Trophoblast cell (in vitro differentiated cells and primary cell): ENCODE data around the gene CYTH4.

Experiments
- DNase-seq, 2 donors: peaks; one replicate each; pipeline ENCODE4 v3.0.0-alpha.2; 2016
- H2AFZ ChIP-seq: 2 replicates; pipeline ENCODE4 v1.6.1; 2013; ENCODE audit warnings: low read length, moderate library complexity, mild to moderate bottlenecking; ENCODE audit not compliant: insufficient read depth, poor library complexity
- H2AK5ac ChIP-seq: 2 replicates; pipeline ENCODE4 v1.6.1; 2013; ENCODE audit warnings: mild to moderate bottlenecking, low read length
- H2BK120ac ChIP-seq: 2 replicates; pipeline ENCODE4 v1.6.1; 2013; ENCODE audit warnings: low read length, mild to moderate bottlenecking, moderate library complexity; ENCODE audit not compliant: insufficient read depth, poor library complexity
- H2BK12ac ChIP-seq: 2 replicates; pipeline ENCODE4 v1.6.1; 2013; ENCODE audit warnings: mild to moderate bottlenecking, low read length, moderate library complexity
- H2BK5ac ChIP-seq: 2 replicates; pipeline ENCODE4 v1.6.1; 2013; ENCODE audit warnings: low read length, low read depth, moderate library complexity, mild to moderate bottlenecking; ENCODE audit not compliant: poor library complexity
- H3K14ac ChIP-seq: 2 replicates; pipeline ENCODE4 v1.6.1; 2013; ENCODE audit warnings: mild to moderate bottlenecking, low read length
- H3K18ac ChIP-seq: 2 replicates; pipeline ENCODE4 v1.6.1; 2013; ENCODE audit warnings: mild to moderate bottlenecking, low read length
- H3K23ac ChIP-seq: 2 replicates; pipeline ENCODE4 v1.6.1; 2013; ENCODE audit warnings: low read length
- H3K27ac ChIP-seq: 2 replicates; pipeline ENCODE4 v1.5.1; 2013; ENCODE audit warnings: low read depth, mild to moderate bottlenecking, inconsistent platforms, low read length, moderate library complexity
- H3K27me3 ChIP-seq: 2 replicates; pipeline ENCODE4 v1.6.1; 2013; ENCODE audit warnings: inconsistent platforms, mild to moderate bottlenecking, low read length, moderate library complexity; ENCODE audit not compliant: insufficient read depth
- H3K36me3 ChIP-seq, 2 experiments: 1 replicate in 1 of 2; 2 replicates in 1 of 2; pipeline ENCODE4 v1.6.1; 2013; ENCODE audit warnings: low read length in 2 of 2, mild to moderate bottlenecking in 2 of 2, moderate library complexity in 1 of 2; ENCODE audit not compliant: insufficient read depth in 2 of 2, control insufficient read depth in 1 of 2
- H3K4ac ChIP-seq: 2 replicates; pipeline ENCODE4 v1.6.1; 2013; ENCODE audit warnings: low read depth, mild to moderate bottlenecking, low read length, moderate library complexity
- H3K4me1 ChIP-seq, 2 experiments: 1 replicate in 1 of 2; 2 replicates in 1 of 2; pipeline ENCODE4 v1.6.1; 2013; ENCODE audit warnings: low read length in 2 of 2, mild to moderate bottlenecking in 2 of 2, moderate library complexity in 1 of 2; ENCODE audit not compliant: insufficient read depth in 2 of 2, control insufficient read depth in 1 of 2
- H3K4me2 ChIP-seq: 2 replicates; pipeline ENCODE4 v1.6.1; 2013; ENCODE audit warnings: inconsistent platforms, mild to moderate bottlenecking, low read length, moderate library complexity
- H3K4me3 ChIP-seq: 2 replicates; pipeline ENCODE4 v1.5.1; 2013; ENCODE audit warnings: mild to moderate bottlenecking, low read depth, low read length, inconsistent platforms
- H3K79me1 ChIP-seq: one replicate; pipeline ENCODE4 v1.6.1; 2013; ENCODE audit warnings: low read length
- H3K79me2 ChIP-seq: 2 replicates; pipeline ENCODE4 v1.6.1; 2013; ENCODE audit warnings: low read length, mild to moderate bottlenecking; ENCODE audit not compliant: control insufficient read depth, insufficient read depth, poor library complexity
- H3K9ac ChIP-seq: 2 replicates; pipeline ENCODE4 v1.6.1; 2013; ENCODE audit warnings: mild to moderate bottlenecking, low read length
- H3K9me3 ChIP-seq: 2 replicates; pipeline ENCODE4 v1.6.1; 2013; ENCODE audit warnings: low read depth, mild to moderate bottlenecking, control low read depth, inconsistent platforms, low read length; ENCODE audit not compliant: insufficient read depth
- H4K12ac ChIP-seq: 2 replicates; pipeline ENCODE4 v1.6.1; 2013; ENCODE audit warnings: low read depth, mild to moderate bottlenecking, low read length, moderate library complexity
- H4K8ac ChIP-seq: 2 replicates; pipeline ENCODE4 v1.6.1; 2013; ENCODE audit warnings: low read depth, mild to moderate bottlenecking, low read length, moderate library complexity
- H4K91ac ChIP-seq: one replicate; pipeline ENCODE4 v1.6.1; 2013; ENCODE audit warnings: low read depth, mild to moderate bottlenecking, low read length, moderate library complexity
- WGBS: extraction: QIAGEN DNeasy Blood & Tissue Kit; methylation state at CpG from one replicate; pipeline ENCODE4 v1.1.7; 2013; ENCODE audit warnings: missing lambda C conversion rate; ENCODE audit not compliant: insufficient read length, insufficient coverage; ENCODE audit errors: extremely low coverage; 5-methylcytosine and 5-hydroxymethylcytosine counted together

Gene CYTH4

GRCh38 chr22:37340331-37341262 lies 58.3 kb downstream of the CYTH4 start:
- Histone ChIP-seq H3K79me2 (no peaks in the 10 kb centered on the region), H4K91ac (no peak overlapping the region), H3K27ac (no peak overlapping the region), H4K8ac (no peak overlapping the region), H3K4me3 (no peak overlapping the region), H3K9me3 (peaks cover 2% of the 10 kb centered on the region), H2AFZ (no peak overlapping the region), H2BK5ac (no peak overlapping the region), H3K79me1 (peaks cover 2% of the 10 kb centered on the region), H3K36me3 (no peaks in the 10 kb centered on the region), H3K4ac (no peak overlapping the region), H3K27me3 (peaks cover 4% of the 10 kb centered on the region), H2BK120ac (no peak overlapping the region), H4K12ac (no peak overlapping the region), H3K14ac (no peak overlapping the region), H3K18ac (no peak overlapping the region), H3K9ac (no peak overlapping the region), H3K23ac (no peak overlapping the region), H3K4me2 (no peak overlapping the region), H3K4me1 (no peaks in the 10 kb centered on the region), H2BK12ac (no peak overlapping the region), H2AK5ac (no peak overlapping the region)
- no CpG with 5 or more reads among the region's 24 CpGs for WGBS
- DNase-seq: no peak

- DNase-seq: no peak
- Histone ChIP-seq H2AFZ (no peak overlapping the region), H3K18ac (no peak overlapping the region), H3K4ac (no peak overlapping the region), H3K9ac (no peak overlapping the region), H2BK12ac (no peak overlapping the region), H3K14ac (no peak overlapping the region), H2BK5ac (no peak overlapping the region), H3K79me2 (no peaks in the 10 kb centered on the region), H2BK120ac (no peak overlapping the region), H3K4me3 (no peak overlapping the region), H3K79me1 (no peaks in the 10 kb centered on the region), H3K4me1 (no peaks in the 10 kb centered on the region), H4K12ac (no peak overlapping the region), H3K27me3 (no peaks in the 10 kb centered on the region), H4K91ac (no peak overlapping the region), H3K9me3 (peaks cover 2% of the 10 kb centered on the region), H3K4me2 (no peak overlapping the region), H3K23ac (no peak overlapping the region), H4K8ac (no peak overlapping the region), H3K36me3 (no peaks in the 10 kb centered on the region), H3K27ac (no peak overlapping the region), H2AK5ac (no peak overlapping the region)
- WGBS: no CpG with 5 or more reads among the region's 6 CpGs
These were observed 59.8 kb downstream of the CYTH4 start for GRCh38 chr22:37342065-37342464.

GRCh38 chr22:37343348-37343747 lies 61.0 kb downstream of the CYTH4 start:
- H2BK12ac ChIP-seq: no peak overlapping the region
- H3K79me2 ChIP-seq: no peaks in the 10 kb centered on the region
- no peak overlapping the region for H3K27ac ChIP-seq
- no peak overlapping the region for H3K4me2 ChIP-seq
- WGBS: no CpG with 5 or more reads among the region's 11 CpGs
- no peak overlapping the region for H3K4me3 ChIP-seq
- no peak overlapping the region for H4K12ac ChIP-seq
- H2BK5ac ChIP-seq: no peak overlapping the region
- H2BK120ac ChIP-seq: no peak overlapping the region
- peaks cover 2% of the 10 kb centered on the region for H3K9me3 ChIP-seq
- no peak overlapping the region for H3K14ac ChIP-seq
- no peak overlapping the region for H3K18ac ChIP-seq
- no peaks in the 10 kb centered on the region for H3K79me1 ChIP-seq
- H4K91ac ChIP-seq: no peak overlapping the region
- no peak for DNase-seq
- H2AFZ ChIP-seq: no peak overlapping the region
- H3K4ac ChIP-seq: no peak overlapping the region
- H3K4me1 ChIP-seq: no peaks in the 10 kb centered on the region
- H3K27me3 ChIP-seq: no peaks in the 10 kb centered on the region
- H4K8ac ChIP-seq: no peak overlapping the region
- no peak overlapping the region for H3K9ac ChIP-seq
- no peaks in the 10 kb centered on the region for H3K36me3 ChIP-seq
- no peak overlapping the region for H2AK5ac ChIP-seq
- no peak overlapping the region for H3K23ac ChIP-seq

- Histone ChIP-seq H3K36me3 (no peaks in the 10 kb centered on the region), H3K4me3 (peak overlapping the region; percentile 4), H4K12ac (no peak overlapping the region), H3K23ac (no peak overlapping the region), H3K27ac (no peak overlapping the region), H3K9me3 (peaks cover 2% of the 10 kb centered on the region), H4K8ac (no peak overlapping the region), H3K9ac (no peak overlapping the region), H3K14ac (no peak overlapping the region), H3K79me1 (no peaks in the 10 kb centered on the region), H3K4me1 (no peaks in the 10 kb centered on the region), H3K27me3 (no peaks in the 10 kb centered on the region), H3K4me2 (no peak overlapping the region), H2BK5ac (no peak overlapping the region), H3K79me2 (no peaks in the 10 kb centered on the region), H2BK12ac (no peak overlapping the region), H2AFZ (no peak overlapping the region), H3K18ac (no peak overlapping the region), H2AK5ac (no peak overlapping the region), H2BK120ac (no peak overlapping the region), H3K4ac (no peak overlapping the region), H4K91ac (no peak overlapping the region)
- no CpG with 5 or more reads among the region's 17 CpGs for WGBS
- no peak for DNase-seq
These were observed 61.8 kb downstream of the CYTH4 start for GRCh38 chr22:37343863-37344734.
